Large intestine (tissue), 3 donors: ENCODE results near the gene CEACAM5. TPM values are rescaled to one million over a fixed set of nuclear protein-coding genes. Genes with fewer than 3 reads are reported as not detected.
A peak's percentile ranks its signal among the peaks of the same experiment; 100 is the strongest.

Experiments
- DNase-seq, 2 donors: peaks; one replicate each; pipeline versions ENCODE4 v3.0.0 to v3.0.0-alpha.2; 2013
- H3K27ac ChIP-seq: one replicate; pipeline ENCODE4 v1.5.1; 2013; ENCODE audit warnings: low read length
- H3K27me3 ChIP-seq: 2 replicates; pipeline ENCODE4 v1.6.1; 2013; ENCODE audit warnings: low read length; ENCODE audit not compliant: control insufficient read depth, insufficient read depth
- H3K36me3 ChIP-seq: 2 replicates; pipeline ENCODE4 v1.6.1; 2013; ENCODE audit warnings: low read length; ENCODE audit not compliant: control insufficient read depth, insufficient read depth
- H3K4me1 ChIP-seq: one replicate; pipeline ENCODE4 v1.6.1; 2013; ENCODE audit warnings: low read length; ENCODE audit not compliant: control insufficient read depth, insufficient read depth
- H3K4me3 ChIP-seq: one replicate; pipeline ENCODE4 v1.5.1; 2013; ENCODE audit warnings: low read length
- H3K9me3 ChIP-seq: one replicate; pipeline ENCODE4 v1.6.1; 2013; ENCODE audit warnings: mild to moderate bottlenecking, low read depth, low read length, moderate library complexity; ENCODE audit not compliant: control insufficient read depth
- WGBS: methylation state at CpG from one replicate; pipeline ENCODE4 v1.1.5; 2013; ENCODE audit warnings: low lambda C conversion rate; ENCODE audit not compliant: insufficient coverage; 5-methylcytosine and 5-hydroxymethylcytosine counted together
- polyA plus RNA-seq: library from polyadenylated mRNA; unstranded; fragments of 120-200 nt; gene quantifications from one replicate; pipeline ENCODE4 v1.2.1, GENCODE V29; 2013

Gene CEACAM5
- polyA plus RNA-seq, 1 donor: 18.8 TPM

GRCh38 chr19:41689993-41690800, 18.2 kb upstream of the CEACAM5 start:
- Histone ChIP-seq H3K27ac (no peak overlapping the region), H3K9me3 (no peaks in the 10 kb centered on the region), H3K4me3 (no peak overlapping the region), H3K27me3 (peaks cover 27% of the 10 kb centered on the region), H3K4me1 (no peaks in the 10 kb centered on the region), H3K36me3 (no peaks in the 10 kb centered on the region)
- DNase-seq: no peak
- no CpG with 5 or more reads among the region's 4 CpGs for WGBS

GRCh38 chr19:41690801-41691065, 17.7 kb upstream of the CEACAM5 start:
- Histone ChIP-seq H3K27ac (no peak overlapping the region), H3K4me3 (no peak overlapping the region), H3K9me3 (no peaks in the 10 kb centered on the region), H3K4me1 (no peaks in the 10 kb centered on the region), H3K36me3 (no peaks in the 10 kb centered on the region), H3K27me3 (peaks cover 25% of the 10 kb centered on the region)
- no CpG with 5 or more reads among the region's 3 CpGs for WGBS
- DNase-seq: no peak

GRCh38 chr19:41691268-41691970, 17.0 kb upstream of the CEACAM5 start:
- H3K36me3 ChIP-seq: no peaks in the 10 kb centered on the region
- no peak overlapping the region for H3K27ac ChIP-seq
- H3K9me3 ChIP-seq: no peaks in the 10 kb centered on the region
- WGBS: no CpG with 5 or more reads among the region's 20 CpGs
- no peak overlapping the region for H3K4me3 ChIP-seq
- H3K4me1 ChIP-seq: no peaks in the 10 kb centered on the region
- H3K27me3 ChIP-seq: peaks cover 19% of the 10 kb centered on the region
- no peak for DNase-seq

GRCh38 chr19:41694196-41694595, 14.2 kb upstream of the CEACAM5 start:
- WGBS: no CpG with 5 or more reads among the region's 1 CpG
- H3K9me3 ChIP-seq: no peaks in the 10 kb centered on the region
- H3K27me3 ChIP-seq: peaks cover 22% of the 10 kb centered on the region
- no peak overlapping the region for H3K27ac ChIP-seq
- H3K4me1 ChIP-seq: peaks cover 6% of the 10 kb centered on the region
- H3K36me3 ChIP-seq: no peaks in the 10 kb centered on the region
- DNase-seq: no peak
- no peak overlapping the region for H3K4me3 ChIP-seq

GRCh38 chr19:41694831-41695635, 13.4 kb upstream of the CEACAM5 start:
- Histone ChIP-seq H3K9me3 (no peaks in the 10 kb centered on the region), H3K4me1 (peaks cover 14% of the 10 kb centered on the region), H3K27ac (no peak overlapping the region), H3K4me3 (no peak overlapping the region), H3K36me3 (no peaks in the 10 kb centered on the region), H3K27me3 (peaks cover 20% of the 10 kb centered on the region)
- DNase-seq: no peak
- whole genome bisulfite sequencing: no CpG with 5 or more reads among the region's 8 CpGs

DNA sequence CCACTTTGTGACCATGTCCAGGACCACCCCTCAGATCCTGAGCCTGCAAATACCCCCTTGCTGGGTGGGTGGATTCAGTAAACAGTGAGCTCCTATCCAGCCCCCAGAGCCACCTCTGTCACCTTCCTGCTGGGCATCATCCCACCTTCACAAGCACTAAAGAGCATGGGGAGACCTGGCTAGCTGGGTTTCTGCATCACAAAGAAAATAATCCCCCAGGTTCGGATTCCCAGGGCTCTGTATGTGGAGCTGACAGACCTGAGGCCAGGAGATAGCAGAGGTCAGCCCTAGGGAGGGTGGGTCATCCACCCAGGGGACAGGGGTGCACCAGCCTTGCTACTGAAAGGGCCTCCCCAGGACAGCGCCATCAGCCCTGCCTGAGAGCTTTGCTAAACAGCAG, 12.7 kb upstream of the CEACAM5 start:
- no peaks in the 10 kb centered on the region for H3K36me3 ChIP-seq
- H3K4me3 ChIP-seq: no peak overlapping the region
- no CpG with 5 or more reads among the region's 2 CpGs for WGBS
- H3K4me1 ChIP-seq: peaks cover 14% of the 10 kb centered on the region
- DNase-seq: no peak
- H3K9me3 ChIP-seq: no peaks in the 10 kb centered on the region
- no peak overlapping the region for H3K27ac ChIP-seq
- peaks cover 14% of the 10 kb centered on the region for H3K27me3 ChIP-seq

DNA sequence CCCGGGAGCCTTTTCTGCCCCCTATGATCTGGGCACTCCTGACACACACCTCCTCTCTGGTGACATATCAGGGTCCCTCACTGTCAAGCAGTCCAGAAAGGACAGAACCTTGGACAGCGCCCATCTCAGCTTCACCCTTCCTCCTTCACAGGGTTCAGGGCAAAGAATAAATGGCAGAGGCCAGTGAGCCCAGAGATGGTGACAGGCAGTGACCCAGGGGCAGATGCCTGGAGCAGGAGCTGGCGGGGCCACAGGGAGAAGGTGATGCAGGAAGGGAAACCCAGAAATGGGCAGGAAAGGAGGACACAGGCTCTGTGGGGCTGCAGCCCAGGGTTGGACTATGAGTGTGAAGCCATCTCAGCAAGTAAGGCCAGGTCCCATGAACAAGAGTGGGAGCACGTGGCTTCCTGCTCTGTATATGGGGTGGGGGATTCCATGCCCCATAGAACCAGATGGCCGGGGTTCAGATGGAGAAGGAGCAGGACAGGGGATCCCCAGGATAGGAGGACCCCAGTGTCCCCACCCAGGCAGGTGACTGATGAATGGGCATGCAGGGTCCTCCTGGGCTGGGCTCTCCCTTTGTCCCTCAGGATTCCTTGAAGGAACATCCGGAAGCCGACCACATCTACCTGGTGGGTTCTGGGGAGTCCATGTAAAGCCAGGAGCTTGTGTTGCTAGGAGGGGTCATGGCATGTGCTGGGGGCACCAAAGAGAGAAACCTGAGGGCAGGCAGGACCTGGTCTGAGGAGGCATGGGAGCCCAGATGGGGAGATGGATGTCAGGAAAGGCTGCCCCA, 11.8 kb upstream of the CEACAM5 start:
- H3K27ac ChIP-seq: no peak overlapping the region
- no peaks in the 10 kb centered on the region for H3K36me3 ChIP-seq
- peaks cover 14% of the 10 kb centered on the region for H3K4me1 ChIP-seq
- no peaks in the 10 kb centered on the region for H3K9me3 ChIP-seq
- peaks cover 8% of the 10 kb centered on the region for H3K27me3 ChIP-seq
- DNase-seq: peak; percentile 19 to 24
- H3K4me3 ChIP-seq: no peak overlapping the region
- WGBS: no CpG with 5 or more reads among the region's 7 CpGs

- Histone ChIP-seq H3K36me3 (no peaks in the 10 kb centered on the region), H3K4me1 (peaks cover 14% of the 10 kb centered on the region), H3K27ac (no peak overlapping the region), H3K27me3 (peaks cover 4% of the 10 kb centered on the region), H3K4me3 (no peak overlapping the region), H3K9me3 (no peaks in the 10 kb centered on the region)
- DNase-seq: no peak
- WGBS: no CpG with 5 or more reads among the region's 9 CpGs
Observed at GRCh38 chr19:41697198-41697855, 11.1 kb upstream of the CEACAM5 start.

DNA sequence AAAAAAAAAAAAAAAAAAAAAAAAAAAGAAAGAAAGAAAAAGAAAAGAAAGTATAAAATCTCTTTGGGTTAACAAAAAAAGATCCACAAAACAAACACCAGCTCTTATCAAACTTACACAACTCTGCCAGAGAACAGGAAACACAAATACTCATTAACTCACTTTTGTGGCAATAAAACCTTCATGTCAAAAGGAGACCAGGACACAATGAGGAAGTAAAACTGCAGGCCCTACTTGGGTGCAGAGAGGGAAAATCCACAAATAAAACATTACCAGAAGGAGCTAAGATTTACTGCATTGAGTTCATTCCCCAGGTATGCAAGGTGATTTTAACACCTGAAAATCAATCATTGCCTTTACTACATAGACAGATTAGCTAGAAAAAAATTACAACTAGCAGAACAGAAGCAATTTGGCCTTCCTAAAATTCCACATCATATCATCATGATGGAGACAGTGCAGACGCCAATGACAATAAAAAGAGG, 9.6 kb upstream of the CEACAM5 start:
- peaks cover 14% of the 10 kb centered on the region for H3K4me1 ChIP-seq
- no peaks in the 10 kb centered on the region for H3K36me3 ChIP-seq
- DNase-seq: peak; percentile 64 to 83

More for the DNA sequence above, 9.6 kb upstream of the CEACAM5 start:
- no peaks in the 10 kb centered on the region for H3K9me3 ChIP-seq
- H3K27ac ChIP-seq: peak overlapping the region; percentile 66
- no peak overlapping the region for H3K4me3 ChIP-seq
- peaks cover 4% of the 10 kb centered on the region for H3K27me3 ChIP-seq
- WGBS: no CpG with 5 or more reads among the region's 1 CpG
